T47D (cell line): ENCODE data around the gene NUDT8.
"Not testable (repeated sequence)": the region's sequence is repeated elsewhere in the genome, so short reads cannot be mapped to it uniquely, and the experiment has no call there.

Experiments
- DNase-seq, 2 experiments: peaks; one replicate each; pipeline versions ENCODE4 v3.0.0 to v3.0.0-alpha.2; 2011 to 2012; ENCODE audit warnings: low read depth in 1 of 2, low spot score in 1 of 2
- JUND ChIP-seq: IDR thresholded peaks from 2 replicates; pipeline ENCODE4 v1.6.1; 2012; ENCODE audit warnings: low read depth
- in situ Hi-C: cut with HindIII; loops from 2 replicates; pipeline ENCODE4 v1.10.0; 2016; ENCODE audit warnings: low sequenced_read_pairs, low pct_unique_long_range_greater_than_20kb

Gene NUDT8

DNA sequence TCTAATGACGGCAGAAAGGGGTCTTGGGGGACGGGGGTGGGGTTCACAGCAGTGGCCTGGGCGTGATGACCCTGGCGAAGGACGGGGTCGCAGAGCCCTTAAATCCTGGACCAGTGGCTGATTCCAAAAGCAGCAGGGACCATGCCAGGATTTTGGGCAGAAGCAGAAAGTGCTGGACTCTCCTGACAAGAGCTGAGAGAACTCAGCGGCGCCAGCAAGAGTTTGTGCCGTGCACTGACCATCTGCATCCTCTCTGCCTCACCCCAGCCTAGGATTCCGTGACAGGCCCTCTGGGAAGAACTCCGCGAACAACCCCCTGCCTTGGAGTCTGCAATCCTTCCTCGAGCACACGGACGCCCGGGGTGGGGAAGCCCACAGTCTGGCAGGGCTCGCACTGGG lies 23.6 kb downstream of the NUDT8 start:
- in situ Hi-C loops = no loop called here
- DNase-seq = no peak
- TF ChIP-seq JUND = no peak

DNA sequence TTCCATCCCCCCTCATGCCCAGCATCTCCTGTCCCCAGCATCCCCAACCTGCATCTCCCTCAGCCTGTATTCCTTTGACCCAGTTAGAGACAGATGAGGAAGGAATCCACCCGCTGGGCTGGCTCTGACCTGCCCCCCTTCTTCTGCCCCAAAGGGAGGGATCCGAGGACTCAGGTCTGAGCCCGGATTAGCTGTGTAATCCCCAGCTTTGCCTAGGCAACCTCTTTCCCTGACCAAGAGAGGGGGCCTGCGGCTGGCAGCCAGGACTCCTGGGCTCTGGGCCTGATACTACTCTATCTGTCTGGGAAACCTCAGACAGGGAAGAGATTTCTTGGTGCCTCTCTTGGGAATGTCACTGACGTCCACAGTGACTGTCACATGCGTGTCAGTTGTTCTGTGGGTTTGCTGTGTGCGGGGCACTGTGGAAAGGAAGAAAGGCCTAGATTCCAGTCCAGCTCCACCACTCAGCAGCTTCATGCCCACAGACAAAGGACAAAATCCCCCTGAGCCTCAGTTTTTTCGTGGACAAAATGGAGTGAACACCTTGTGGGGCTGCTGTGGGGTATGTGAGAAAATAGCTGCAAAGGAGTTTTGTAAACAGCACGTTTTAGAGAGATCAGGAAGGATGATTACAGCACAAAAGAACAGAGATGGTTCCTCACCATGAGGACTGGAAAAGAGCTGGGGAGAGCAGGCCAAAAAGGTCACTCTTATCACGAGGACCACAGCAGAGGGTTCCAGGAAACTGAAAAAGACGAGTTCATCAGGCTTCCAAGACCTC lies 24.3 kb downstream of the NUDT8 start:
- no peak for DNase-seq
- in situ Hi-C loops = no loop called here
- no peak for TF ChIP-seq JUND

DNA sequence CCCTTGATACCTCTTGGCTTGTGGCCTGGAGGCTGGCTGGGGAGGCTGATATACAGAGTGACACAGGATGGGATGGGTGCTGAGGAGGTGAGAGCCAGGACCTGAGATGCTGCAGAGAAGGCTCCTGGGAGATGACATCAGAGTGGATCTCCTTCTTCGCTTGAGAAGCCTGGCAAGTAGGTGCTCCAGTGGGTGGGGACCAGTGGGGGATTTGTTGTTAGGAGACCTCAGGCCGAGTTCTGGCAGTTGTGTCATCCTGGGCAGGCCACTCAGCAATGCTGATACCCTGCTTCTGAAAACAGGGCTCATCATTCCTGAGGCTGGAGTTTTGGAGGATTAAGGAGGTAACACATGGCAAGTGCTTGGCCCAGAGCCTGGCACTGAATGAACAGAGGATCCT lies 24.9 kb downstream of the NUDT8 start:
- no peak for TF ChIP-seq JUND
- no peak for DNase-seq
- in situ Hi-C loops = no loop called here

DNA sequence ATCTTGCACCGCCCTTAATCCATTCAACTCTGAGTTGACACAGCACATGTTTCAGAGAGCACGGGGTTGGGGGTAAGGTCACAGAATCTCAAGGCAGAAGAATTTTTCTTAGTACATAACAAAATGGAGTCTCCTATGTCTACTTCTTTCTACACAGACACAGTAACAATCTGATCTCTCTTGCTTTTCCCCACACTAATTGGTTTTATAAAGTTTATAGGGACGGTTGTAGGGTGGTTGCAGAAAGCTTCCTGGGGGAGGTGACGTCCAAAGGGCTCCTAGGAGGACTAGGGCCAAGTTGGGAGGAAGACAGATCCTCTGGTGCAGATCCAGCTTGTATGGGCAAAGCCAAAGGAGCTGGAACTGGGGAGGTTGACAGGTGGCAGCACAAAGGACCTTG lies 25.6 kb downstream of the NUDT8 start:
- DNase-seq, in situ Hi-C loops: not testable (repeated sequence)

DNA sequence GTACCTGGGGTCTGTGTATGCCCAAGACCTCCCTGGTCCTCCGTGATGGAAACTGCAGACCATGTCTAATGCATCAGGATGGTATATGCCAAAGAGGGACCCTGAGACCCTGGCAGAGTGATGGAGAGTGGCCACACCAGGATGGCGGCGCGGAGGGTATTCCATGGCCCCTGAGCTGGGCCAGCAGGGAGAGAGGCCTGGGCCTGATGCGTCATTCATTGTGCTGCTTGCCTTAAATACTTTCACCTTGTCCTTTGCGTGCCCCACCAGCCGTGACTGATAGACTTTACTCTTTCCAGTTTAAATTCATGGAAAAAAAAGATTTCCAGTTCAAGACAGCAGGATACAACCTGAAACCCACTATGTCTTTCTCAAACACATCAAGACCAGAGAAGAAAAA lies 28.6 kb downstream of the NUDT8 start:
- no peak for TF ChIP-seq JUND
- in situ Hi-C loops = no loop called here
- DNase-seq = no peak

DNA sequence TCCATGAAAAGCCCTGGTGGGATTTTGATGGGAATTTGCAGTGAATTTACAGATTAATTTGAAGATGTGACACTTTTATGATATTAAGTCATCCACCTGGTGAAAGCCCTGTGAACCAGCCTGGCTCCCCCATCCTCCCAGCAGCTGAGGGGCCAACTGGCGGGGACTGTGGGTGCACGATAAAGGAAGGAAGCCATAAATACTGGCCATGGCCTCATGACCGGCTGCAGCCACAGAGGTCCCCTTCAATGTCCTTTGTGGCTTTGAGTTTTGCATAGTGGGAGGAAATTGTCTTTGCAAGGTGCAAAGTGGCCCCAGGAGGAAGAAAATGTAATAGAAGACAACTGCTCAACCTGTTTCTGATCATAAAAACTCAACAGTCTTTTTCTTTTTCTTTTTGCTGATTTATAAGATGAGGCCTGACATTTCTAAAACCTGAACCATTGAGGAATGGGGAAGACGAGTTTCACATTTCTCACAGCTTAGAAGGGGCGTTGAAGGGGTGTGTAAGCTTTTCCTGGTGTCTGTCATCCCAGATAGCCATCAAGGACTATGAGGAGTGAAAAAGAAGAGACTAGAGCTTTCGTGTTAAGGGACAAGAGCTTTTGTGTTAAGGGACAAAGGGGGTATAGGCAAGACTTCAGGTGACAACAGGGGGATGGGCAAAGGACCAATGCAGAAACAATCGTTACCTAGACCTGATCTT lies 29.3 kb downstream of the NUDT8 start:
- TF ChIP-seq JUND = no peak
- DNase-seq = no peak
- in situ Hi-C loops = no loop called here

DNA sequence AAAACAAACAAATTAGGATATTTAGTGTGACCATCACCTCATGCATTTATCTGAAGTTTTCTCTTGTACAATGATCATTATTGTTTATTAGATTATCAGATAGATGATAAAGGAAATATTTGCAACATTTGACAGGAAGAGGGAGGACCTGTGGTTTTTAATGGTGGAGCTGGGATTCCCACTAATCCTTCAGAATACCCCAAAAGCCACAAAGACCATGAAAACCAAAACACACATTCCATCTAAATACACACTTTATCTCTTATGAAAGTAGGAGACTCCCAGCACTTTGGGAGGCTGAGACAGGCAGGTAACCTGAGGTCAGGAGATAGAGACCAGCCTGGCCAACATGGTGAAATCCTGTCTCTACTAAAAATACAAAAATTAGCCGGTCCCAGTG lies 30.6 kb downstream of the NUDT8 start:
- in situ Hi-C loops = no loop called here
- DNase-seq = no peak

DNA sequence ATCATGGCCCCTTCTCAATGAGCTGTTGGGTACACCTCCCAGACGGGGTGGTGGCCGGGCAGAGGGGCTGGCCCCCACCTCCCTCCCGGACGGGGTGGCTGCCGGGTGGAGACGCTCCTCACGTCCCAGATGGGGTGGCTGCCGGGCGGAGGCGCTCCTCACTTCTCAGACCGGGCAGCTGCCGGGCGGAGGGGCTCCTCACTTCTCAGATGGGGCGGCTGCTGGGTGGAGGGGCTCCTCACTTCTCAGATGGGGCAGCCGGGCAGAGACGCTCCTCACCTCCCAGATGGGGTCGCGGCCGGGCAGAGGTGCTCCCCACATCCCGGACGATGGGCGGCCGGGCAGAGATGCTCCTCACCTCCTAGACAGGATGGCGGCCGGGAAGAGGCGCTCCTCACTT lies 31.8 kb downstream of the NUDT8 start:
- DNase-seq, in situ Hi-C loops: not testable (repeated sequence)

More for the DNA sequence above, 30.6 kb downstream of the NUDT8 start:
- TF ChIP-seq JUND = no peak

DNA sequence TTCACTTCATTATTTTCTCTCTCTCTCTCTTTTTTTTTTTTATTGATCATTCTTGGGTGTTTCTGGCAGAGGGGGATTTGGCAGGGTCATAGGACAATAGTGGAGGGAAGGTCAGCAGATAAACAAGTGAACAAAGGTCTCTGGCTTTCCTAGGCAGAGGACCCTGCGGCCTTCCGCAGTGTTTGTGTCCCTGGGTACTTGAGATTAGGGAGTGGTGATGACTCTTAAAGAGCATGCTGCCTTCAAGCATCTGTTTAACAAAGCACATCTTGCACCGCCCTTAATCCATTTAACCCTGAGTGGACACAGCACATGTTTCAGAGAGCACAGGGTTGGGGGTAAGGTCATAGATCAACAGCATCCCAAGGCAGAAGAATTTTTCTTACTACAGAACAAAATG lies 32.3 kb downstream of the NUDT8 start:
- in situ Hi-C loops, DNase-seq: not testable (repeated sequence)

DNA sequence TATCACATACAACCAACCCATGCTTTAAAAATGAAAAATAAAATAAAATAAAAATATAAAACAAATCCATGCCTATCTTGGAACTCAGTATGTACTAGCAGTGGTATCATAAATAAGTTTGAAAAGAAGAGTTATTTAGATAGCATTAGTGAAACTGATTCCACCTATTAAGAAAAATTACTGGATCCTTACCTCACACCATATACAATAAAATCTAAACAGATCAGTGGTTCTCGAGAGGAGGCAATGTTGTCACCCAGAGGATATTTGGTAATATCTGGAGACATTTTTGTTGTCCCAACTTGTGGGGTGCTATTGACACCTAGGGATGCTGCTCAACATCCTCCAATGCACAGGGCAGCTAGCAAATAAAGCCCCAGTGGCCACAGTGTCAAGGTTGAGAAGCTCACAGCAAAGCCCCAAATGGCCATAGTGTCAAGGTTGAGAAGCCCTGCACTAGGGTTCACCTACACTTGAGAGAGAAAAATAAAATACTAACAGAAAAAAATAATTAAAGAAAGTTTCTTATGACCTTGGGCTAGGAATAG lies 32.9 kb downstream of the NUDT8 start:
- in situ Hi-C loops = no loop called here

DNA sequence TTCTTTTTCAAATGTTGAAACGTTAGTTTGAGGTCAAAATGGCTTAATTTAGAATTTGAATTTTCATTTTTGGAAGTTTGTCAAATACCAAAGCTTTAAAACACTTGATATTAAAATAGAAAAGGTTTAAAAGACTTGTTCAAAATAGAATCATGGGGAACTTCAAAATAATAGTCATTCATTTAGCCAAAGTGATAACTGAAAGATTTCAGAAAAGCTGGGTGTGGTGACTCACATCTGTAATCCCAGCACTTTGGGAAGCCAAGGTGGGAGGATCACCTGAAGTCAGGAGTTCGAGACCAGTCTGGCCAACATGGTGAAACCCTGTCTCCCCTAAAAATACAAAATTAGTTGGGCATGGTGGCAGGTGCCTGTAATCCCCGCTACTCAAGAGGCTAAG lies 35.3 kb downstream of the NUDT8 start:
- no peak for TF ChIP-seq JUND
- in situ Hi-C loops = no loop called here

More for the DNA sequence above, 32.9 kb downstream of the NUDT8 start:
- no peak for TF ChIP-seq JUND
- no peak for DNase-seq

DNA sequence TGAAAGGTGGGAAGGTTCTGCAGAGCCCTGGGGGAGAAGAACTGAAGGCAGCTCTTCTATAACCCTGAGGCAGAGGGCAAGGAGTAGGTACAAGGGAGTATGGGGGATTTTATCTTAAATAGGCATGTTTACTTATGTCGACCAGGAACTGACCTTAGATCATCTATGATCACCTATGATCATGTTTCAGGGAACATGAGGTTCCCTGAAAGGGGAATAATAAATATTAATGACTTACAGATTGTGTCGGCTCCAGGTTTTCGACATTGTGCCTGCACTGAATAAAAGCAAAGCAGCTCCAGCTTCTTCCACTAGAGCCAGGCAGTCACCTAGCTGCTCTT lies 36.2 kb downstream of the NUDT8 start:
- no peak for TF ChIP-seq JUND
- in situ Hi-C loops = no loop called here
- no peak for DNase-seq

More for the DNA sequence above, 35.3 kb downstream of the NUDT8 start:
- no peak for DNase-seq

DNA sequence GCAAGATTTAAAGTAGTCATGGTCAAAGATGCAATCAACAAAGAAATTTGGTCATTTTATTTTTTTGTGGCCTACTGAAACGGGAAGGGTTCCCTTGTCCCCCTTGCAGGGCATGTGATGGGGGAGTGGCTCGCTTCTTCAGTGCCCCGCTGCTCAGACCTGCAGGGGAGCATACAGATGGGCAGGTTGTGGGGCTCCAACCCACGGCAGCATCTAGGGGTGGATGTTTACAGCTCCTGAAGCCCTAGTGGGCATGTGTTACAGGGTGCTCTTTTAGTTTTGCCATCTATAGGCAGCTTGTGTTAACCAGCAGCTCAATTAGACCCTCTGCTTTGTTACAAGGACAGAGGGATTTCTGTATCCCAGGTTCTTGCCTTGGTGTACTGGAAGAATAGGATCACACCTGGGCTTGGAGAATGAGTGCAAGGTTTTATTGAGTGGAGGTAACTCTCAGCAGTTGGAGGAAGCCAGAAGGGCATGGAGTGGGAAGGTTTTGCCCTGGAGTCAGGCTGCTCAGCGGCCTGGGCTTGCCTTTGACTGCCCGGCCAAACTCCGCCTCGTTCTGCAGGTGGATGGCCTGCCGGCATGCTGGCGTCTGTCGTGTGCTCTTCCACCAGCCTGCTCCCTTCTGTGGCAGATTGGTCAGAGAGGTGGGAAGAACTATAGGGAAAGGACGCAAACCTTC lies 36.7 kb downstream of the NUDT8 start:
- no peak for TF ChIP-seq JUND
- no peak for DNase-seq
- in situ Hi-C loops = no loop called here

DNA sequence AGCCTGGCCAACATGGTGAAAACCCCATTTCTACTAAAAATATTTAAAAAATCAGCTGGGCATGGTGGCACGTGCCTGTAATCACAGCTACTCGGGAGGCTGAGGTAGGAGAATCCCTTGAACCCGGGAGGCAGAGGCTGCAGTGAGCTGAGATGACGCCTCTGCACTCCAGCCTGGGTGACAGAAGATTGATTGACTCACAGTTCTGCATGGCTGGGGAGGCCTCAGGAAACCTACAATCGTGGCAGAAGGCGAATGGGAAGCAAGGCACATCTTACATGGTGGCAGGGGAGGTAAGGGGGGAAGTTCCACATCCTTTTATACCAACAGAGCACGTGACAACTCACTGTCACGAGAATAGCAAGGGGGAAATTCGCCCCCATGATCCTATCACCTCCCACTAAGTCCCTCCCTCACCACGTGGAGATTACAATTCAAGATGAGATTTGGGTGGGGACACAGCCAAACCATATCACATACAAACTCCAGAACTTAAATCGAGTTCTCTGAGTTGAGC lies 40.8 kb downstream of the NUDT8 start:
- in situ Hi-C loops, DNase-seq: not testable (repeated sequence)
